ENCODE data around the gene TTC9. TPM values are rescaled to one million over a fixed set of nuclear protein-coding genes. Genes with fewer than 3 reads are reported as not detected.

TTC9 gene
- 12.1 and 14.9 TPM in 2 replicates for total RNA-seq (2014; rRNA removed; shearing (Covaris generic))

- Histone ChIP-seq H3K4me3 (ENCODE audit: insufficient read depth, low read depth, low read length) (peak within 1 kb of the TSS; percentile 87), H3K27me3 (ENCODE audit: control insufficient read depth, insufficient read depth, low read length) (peaks cover 1% of the 10 kb centered on the region; the same call in 1 of the 2 replicates), H3K36me3 (replicated peaks; ENCODE audit: control insufficient read depth, insufficient read depth, low read length) (no peaks in the 10 kb centered on the region)
- DNase-seq: peak; percentile 92
These were observed at the start of gene TTC9 for GRCh38 chr14:70641548-70642302. Gene TTC9 (plus strand): TSS chr14:70641916. CDS start chr14:70642130, 214 bp downstream.

DNA sequence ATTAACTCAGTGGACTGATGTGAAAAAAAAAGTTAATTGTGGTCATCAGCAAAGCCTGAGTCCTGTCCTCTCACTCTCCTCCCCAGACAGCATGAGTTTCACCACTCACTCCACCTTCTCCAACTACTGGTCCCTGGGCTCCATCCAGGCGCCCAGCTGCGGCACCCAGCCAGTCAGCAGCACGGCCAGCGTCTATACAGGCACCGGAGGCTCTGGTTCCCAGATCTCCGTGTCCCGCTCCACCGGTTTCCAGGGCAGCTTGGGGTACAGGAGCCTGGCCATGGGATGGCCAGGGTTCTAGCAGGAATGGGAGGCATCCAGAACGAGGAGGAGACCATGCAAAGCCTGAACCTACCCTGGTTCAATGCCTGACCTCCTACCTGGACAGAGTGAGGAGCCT, 47.3 kb upstream of the TTC9 start:
- H3K4me3 ChIP-seq (ENCODE audit: insufficient read depth, low read depth, low read length): no peak overlapping the region
- H3K27me3 ChIP-seq (ENCODE audit: control insufficient read depth, insufficient read depth, low read length): no peaks in the 10 kb centered on the region
- peaks cover 32% of the 10 kb centered on the region for H3K36me3 ChIP-seq (replicated peaks; ENCODE audit: control insufficient read depth, insufficient read depth, low read length)
- no peak for DNase-seq

GRCh38 chr14:70595443-70596185, 46.1 kb upstream of the TTC9 start:
- DNase-seq: no peak
- H3K4me3 ChIP-seq (ENCODE audit: insufficient read depth, low read depth, low read length): no peak overlapping the region
- H3K36me3 ChIP-seq (replicated peaks; ENCODE audit: control insufficient read depth, insufficient read depth, low read length): peaks cover 25% of the 10 kb centered on the region
- H3K27me3 ChIP-seq (ENCODE audit: control insufficient read depth, insufficient read depth, low read length): no peaks in the 10 kb centered on the region

DNA sequence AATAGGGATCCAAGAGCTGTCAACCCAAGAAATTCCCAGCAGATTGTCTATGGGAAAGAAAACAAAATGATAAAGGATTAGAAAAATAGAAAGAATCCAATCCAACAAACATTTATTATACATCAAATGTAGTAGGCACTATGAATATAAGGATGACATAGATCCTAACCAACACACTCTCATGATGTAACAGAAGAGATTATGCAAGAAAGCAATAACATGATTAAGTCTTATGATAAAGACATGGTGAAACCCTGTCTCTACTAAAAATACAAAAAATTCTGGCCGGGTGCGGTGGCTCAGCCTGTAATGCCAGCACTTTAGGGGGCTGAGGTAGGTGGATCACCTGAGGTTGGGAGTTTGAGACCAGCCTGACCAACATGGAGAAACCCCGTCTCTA, 44.0 kb upstream of the TTC9 start:
- Histone ChIP-seq H3K36me3 (replicated peaks; ENCODE audit: control insufficient read depth, insufficient read depth, low read length) (peaks cover 14% of the 10 kb centered on the region), H3K4me3 (ENCODE audit: insufficient read depth, low read depth, low read length) (no peak overlapping the region), H3K27me3 (ENCODE audit: control insufficient read depth, insufficient read depth, low read length) (no peaks in the 10 kb centered on the region; the same call in 1 of the 2 replicates)
- no peak for DNase-seq

GRCh38 chr14:70599345-70599744, 42.4 kb upstream of the TTC9 start:
- H3K36me3 ChIP-seq (replicated peaks; ENCODE audit: control insufficient read depth, insufficient read depth, low read length): peaks cover 9% of the 10 kb centered on the region
- no peaks in the 10 kb centered on the region; the same call in 1 of the 2 replicates for H3K27me3 ChIP-seq (ENCODE audit: control insufficient read depth, insufficient read depth, low read length)
- peak overlapping the region; percentile 75; the same call in 1 of the 2 replicates for H3K4me3 ChIP-seq (ENCODE audit: insufficient read depth, low read depth, low read length)
- DNase-seq: no peak

DNA sequence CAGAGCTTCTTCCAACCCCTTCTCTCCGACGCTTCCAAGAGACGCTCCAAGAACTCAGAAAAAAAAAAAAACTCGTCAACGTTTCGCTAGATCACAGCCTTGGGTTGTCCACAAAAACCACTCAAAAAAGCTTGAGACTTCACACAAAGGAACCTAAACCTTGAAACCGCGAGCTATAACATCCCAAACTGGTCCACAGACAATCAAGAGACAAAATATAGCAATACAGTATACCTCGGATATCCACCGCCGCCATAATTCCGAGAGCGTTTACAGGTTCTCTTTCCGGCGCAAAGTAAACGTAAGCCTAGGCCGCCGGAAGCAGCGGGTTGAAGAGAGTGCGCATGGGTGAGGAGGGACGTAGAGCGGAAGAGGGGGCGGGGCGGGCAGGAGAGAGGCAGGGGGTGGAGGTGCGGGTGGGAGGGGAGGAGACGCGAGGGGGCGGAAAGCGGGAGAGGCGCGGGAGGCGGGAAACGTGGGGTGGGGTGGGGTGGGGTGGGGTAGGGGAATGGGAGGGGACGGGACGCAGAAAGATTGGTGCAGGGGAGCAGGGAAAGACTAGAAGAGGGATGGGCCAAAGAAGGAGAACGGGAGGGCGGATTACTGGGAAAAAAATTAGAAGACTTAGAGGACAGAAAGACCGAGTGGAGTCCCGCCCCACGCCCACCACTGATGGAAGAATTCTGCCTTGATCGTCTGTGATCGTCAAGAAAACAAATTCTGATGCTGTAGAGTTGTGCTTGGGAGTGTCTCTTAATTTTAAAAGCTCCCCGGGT, 41.1 kb upstream of the TTC9 start, which contains the start of gene MED6:
Gene MED6 (minus strand): TSS at position 274 of the 776 bp plus-strand sequence. CDS start 18 bp downstream, at position 256.
- H3K36me3 ChIP-seq (replicated peaks; ENCODE audit: control insufficient read depth, insufficient read depth, low read length): peaks cover 3% of the 10 kb centered on the region
- H3K4me3 ChIP-seq (ENCODE audit: insufficient read depth, low read depth, low read length): peak within 1 kb of the TSS; percentile 75
- no peaks in the 10 kb centered on the region; the same call in 1 of the 2 replicates for H3K27me3 ChIP-seq (ENCODE audit: control insufficient read depth, insufficient read depth, low read length)
- DNase-seq: peak; percentile 97

GRCh38 chr14:70601162-70601561, 40.6 kb upstream of the TTC9 start:
- peak overlapping the region; percentile 64 for H3K4me3 ChIP-seq (ENCODE audit: insufficient read depth, low read depth, low read length)
- H3K36me3 ChIP-seq (replicated peaks; ENCODE audit: control insufficient read depth, insufficient read depth, low read length): no peaks in the 10 kb centered on the region; the same call in 1 of the 2 replicates
- no peaks in the 10 kb centered on the region; the same call in 1 of the 2 replicates for H3K27me3 ChIP-seq (ENCODE audit: control insufficient read depth, insufficient read depth, low read length)
- DNase-seq: no peak

DNA sequence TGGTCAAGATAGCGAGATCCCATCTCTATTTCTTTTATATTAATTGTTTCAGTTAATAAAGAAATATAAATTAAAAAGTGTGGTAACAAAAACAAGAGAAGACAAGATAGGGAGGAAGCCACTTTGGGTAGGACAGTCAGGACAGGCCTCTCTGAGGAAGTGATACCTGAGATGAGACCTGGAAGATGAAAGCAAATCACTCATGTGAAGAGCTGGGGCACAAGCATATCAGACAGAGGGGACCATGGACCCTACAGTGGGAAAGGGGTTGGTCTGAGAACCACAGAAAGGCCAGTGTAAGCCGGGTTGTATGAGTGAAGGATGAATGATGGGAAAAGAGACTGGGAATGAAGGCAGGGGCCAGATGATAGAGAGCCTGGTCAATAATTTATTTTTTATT, 39.5 kb upstream of the TTC9 start:
- H3K4me3 ChIP-seq (ENCODE audit: insufficient read depth, low read depth, low read length): no peak overlapping the region
- no peaks in the 10 kb centered on the region; the same call in 1 of the 2 replicates for H3K27me3 ChIP-seq (ENCODE audit: control insufficient read depth, insufficient read depth, low read length)
- H3K36me3 ChIP-seq (replicated peaks; ENCODE audit: control insufficient read depth, insufficient read depth, low read length): no peaks in the 10 kb centered on the region
- DNase-seq: no peak

GRCh38 chr14:70611216-70611615, 30.5 kb upstream of the TTC9 start:
- H3K36me3 ChIP-seq (replicated peaks; ENCODE audit: control insufficient read depth, insufficient read depth, low read length): no peaks in the 10 kb centered on the region
- no peaks in the 10 kb centered on the region for H3K27me3 ChIP-seq (ENCODE audit: control insufficient read depth, insufficient read depth, low read length)
- DNase-seq: no peak
- no peak overlapping the region for H3K4me3 ChIP-seq (ENCODE audit: insufficient read depth, low read depth, low read length)

- Histone ChIP-seq H3K27me3 (ENCODE audit: control insufficient read depth, insufficient read depth, low read length) (no peaks in the 10 kb centered on the region), H3K36me3 (replicated peaks; ENCODE audit: control insufficient read depth, insufficient read depth, low read length) (no peaks in the 10 kb centered on the region), H3K4me3 (ENCODE audit: insufficient read depth, low read depth, low read length) (no peak overlapping the region)
- DNase-seq: no peak
These were observed 25.1 kb upstream of the TTC9 start for GRCh38 chr14:70616646-70617045.

GRCh38 chr14:70618314-70618713, 23.4 kb upstream of the TTC9 start:
- no peaks in the 10 kb centered on the region for H3K36me3 ChIP-seq (replicated peaks; ENCODE audit: control insufficient read depth, insufficient read depth, low read length)
- H3K4me3 ChIP-seq (ENCODE audit: insufficient read depth, low read depth, low read length): no peak overlapping the region
- no peak for DNase-seq
- H3K27me3 ChIP-seq (ENCODE audit: control insufficient read depth, insufficient read depth, low read length): no peaks in the 10 kb centered on the region

DNA sequence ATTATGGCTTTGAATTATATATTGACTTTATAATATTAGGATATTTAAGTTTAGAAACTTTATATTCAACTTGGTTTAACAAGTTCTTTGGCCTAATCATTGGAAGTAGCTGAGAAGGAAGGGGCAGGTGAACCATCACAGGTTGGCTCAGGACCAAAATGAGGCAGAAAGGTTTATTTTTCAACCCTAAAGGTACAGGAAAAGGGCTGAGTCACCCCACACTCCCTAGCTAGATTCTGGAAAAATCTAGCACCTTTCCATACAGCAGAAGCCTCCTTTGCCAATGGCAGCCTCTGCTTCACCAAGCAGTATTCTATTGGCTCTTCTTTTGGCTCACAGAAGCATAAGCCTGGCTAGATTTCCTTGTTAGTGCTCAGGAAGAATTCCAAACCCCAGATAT, 22.0 kb upstream of the TTC9 start:
- DNase-seq: no peak
- Histone ChIP-seq H3K36me3 (replicated peaks; ENCODE audit: control insufficient read depth, insufficient read depth, low read length) (no peaks in the 10 kb centered on the region), H3K27me3 (ENCODE audit: control insufficient read depth, insufficient read depth, low read length) (no peaks in the 10 kb centered on the region), H3K4me3 (ENCODE audit: insufficient read depth, low read depth, low read length) (no peak overlapping the region)

GRCh38 chr14:70622111-70622712, 19.5 kb upstream of the TTC9 start:
- Histone ChIP-seq H3K27me3 (ENCODE audit: control insufficient read depth, insufficient read depth, low read length) (no peaks in the 10 kb centered on the region), H3K36me3 (replicated peaks; ENCODE audit: control insufficient read depth, insufficient read depth, low read length) (no peaks in the 10 kb centered on the region), H3K4me3 (ENCODE audit: insufficient read depth, low read depth, low read length) (no peak overlapping the region)
- DNase-seq: peak; percentile 76

- no peak for DNase-seq
- Histone ChIP-seq H3K27me3 (ENCODE audit: control insufficient read depth, insufficient read depth, low read length) (no peaks in the 10 kb centered on the region), H3K36me3 (replicated peaks; ENCODE audit: control insufficient read depth, insufficient read depth, low read length) (no peaks in the 10 kb centered on the region), H3K4me3 (ENCODE audit: insufficient read depth, low read depth, low read length) (no peak overlapping the region)
These were observed 16.7 kb upstream of the TTC9 start for GRCh38 chr14:70624972-70625371.
